Stomach (tissue), 4 donors: ENCODE data around the gene GMEB2.

Source experiments
- CTCF ChIP-seq, 7 experiments: fragments of 450-650 bp in 4 of 7; fragments of 200-600 bp in 3 of 7; sonication (generic) in 3 of 7; IDR thresholded peaks; one replicate each; pipeline ENCODE4 v1.5.1; 2016 to 2019; ENCODE audit warnings: antibody characterized with exemption in 7 of 7, control low read depth in 2 of 7, mild to moderate bottlenecking in 1 of 7
- EP300 ChIP-seq: sonication (generic); formaldehyde crosslinking; IDR thresholded peaks from one replicate; pipeline ENCODE4 v1.6.1; 2017; ENCODE audit warnings: antibody characterized with exemption
- POLR2A ChIP-seq, 4 donors: fragments of 450-650 bp; IDR thresholded peaks; one replicate each; pipeline ENCODE4 v1.6.1; 2016; ENCODE audit warnings: antibody characterized with exemption in 4 of 4, control low read depth in 2 of 4, mild to moderate bottlenecking in 1 of 4, moderate library complexity in 1 of 4
- POLR2AphosphoS5 ChIP-seq, 3 donors: sonication (generic); formaldehyde crosslinking; IDR thresholded peaks; one replicate each; pipeline ENCODE4 v1.6.1; 2016; ENCODE audit warnings: antibody characterized with exemption in 3 of 3

DNA sequence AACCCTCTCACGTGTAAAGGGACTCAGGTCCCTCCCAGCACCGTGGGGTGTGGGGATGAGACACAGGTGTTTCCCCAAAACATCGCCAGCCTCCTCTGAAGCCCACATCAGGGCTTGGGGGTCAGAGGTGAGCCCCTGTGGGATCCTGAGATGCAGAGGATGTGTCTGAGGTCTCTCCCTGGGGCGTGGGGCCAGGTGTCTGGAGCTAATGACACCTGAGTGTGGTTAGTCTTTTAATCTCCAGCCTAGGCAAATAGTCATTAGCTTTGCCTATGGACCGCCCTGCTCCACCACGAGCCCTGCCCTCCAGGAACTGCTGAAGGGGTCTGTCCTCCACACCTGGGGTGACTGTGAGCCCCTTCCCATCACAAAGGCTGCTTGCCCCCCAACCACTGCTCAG, 81.1 kb downstream of the GMEB2 start:
- TF ChIP-seq CTCF (IDR thresholded peaks at IDR 0.05): no peak
- TF ChIP-seq POLR2A (IDR thresholded peaks at IDR 0.05): no peak
- TF ChIP-seq EP300: no peak
- TF ChIP-seq POLR2AphosphoS5 (IDR thresholded peaks at IDR 0.05): no peak
